Gastroesophageal sphincter (tissue), 4 donors: ENCODE results near the gene POLR3A. TPM values are rescaled to one million over a fixed set of nuclear protein-coding genes. Genes with fewer than 3 reads are reported as not detected.

Source experiments
- ATAC-seq: fragments of 150-250 bp; one replicate; pipeline ENCODE4 v1.9.1; 2016; ENCODE audit warnings: mild to moderate bottlenecking, moderate library complexity
- H3K27ac ChIP-seq, 4 donors: fragments of 200-600 bp; sonication (generic) in 3 of 4; 1 replicate in 3 of 4; 2 replicates in 1 of 4; pipeline ENCODE4 v1.5.1; 2016 to 2019
- H3K27me3 ChIP-seq: fragments of 200-600 bp; sonication (generic); one replicate; pipeline ENCODE4 v1.5.1; 2019
- H3K36me3 ChIP-seq, 2 donors: fragments of 200-600 bp; sonication (generic); one replicate each; pipeline ENCODE4 v1.5.1; 2019; ENCODE audit warnings: control low read depth in 1 of 2
- H3K4me1 ChIP-seq, 3 donors: fragments of 200-600 bp; sonication (generic); 1 replicate in 2 of 3; 2 replicates in 1 of 3; pipeline ENCODE4 v1.5.1; 2016 to 2019; ENCODE audit warnings: control low read depth in 2 of 3
- H3K4me3 ChIP-seq, 2 donors: fragments of 200-600 bp; sonication (generic); one replicate each; pipeline ENCODE4 v1.5.1; 2019; ENCODE audit warnings: mild to moderate bottlenecking in 1 of 2, moderate library complexity in 1 of 2
- H3K9me3 ChIP-seq, 3 donors: fragments of 200-600 bp; sonication (generic); one replicate each; pipeline ENCODE4 v1.5.1; 2017 to 2019; ENCODE audit warnings: control low read depth in 2 of 3
- EP300 ChIP-seq: sonication (generic); formaldehyde crosslinking; IDR thresholded peaks from one replicate; pipeline ENCODE4 v1.6.1; 2017; ENCODE audit warnings: antibody characterized with exemption, mild to moderate bottlenecking
- POLR2A ChIP-seq, 2 donors: fragments of 450-650 bp; IDR thresholded peaks; one replicate each; pipeline ENCODE4 v1.6.1; 2017; ENCODE audit warnings: antibody characterized with exemption in 2 of 2, mild to moderate bottlenecking in 2 of 2, moderate library complexity in 1 of 2
- POLR2AphosphoS5 ChIP-seq: sonication (generic); formaldehyde crosslinking; IDR thresholded peaks from one replicate; pipeline ENCODE4 v1.6.1; 2017; ENCODE audit warnings: antibody characterized with exemption
- WGBS, 2 donors: methylation state at CpG; one replicate each; pipeline ENCODE4 v1.1.5; 2018; ENCODE audit warnings: low coverage in 1 of 2; 5-methylcytosine and 5-hydroxymethylcytosine counted together
- total RNA-seq, 4 donors: library from RNA; depleted of rRNA; stranded (reverse); fragments of >200 nt; gene quantifications; one replicate each; pipeline ENCODE4 v1.1.0, GENCODE V29; 2016
- TF ChIP-seq, protein P1 (sequence below), 4 experiments: fragments of 200-600 bp in 2 of 4; fragments of 450-650 bp in 2 of 4; sonication (generic) in 1 of 4; IDR thresholded peaks; one replicate each; pipeline ENCODE4 v1.5.1; 2017 to 2019; ENCODE audit warnings: antibody characterized with exemption in 4 of 4, mild to moderate bottlenecking in 2 of 4, moderate library complexity in 2 of 4

The POLR3A gene
- total RNA-seq, 4 donors from 2014 or later = 10.0 to 13.5 (median 12.0) TPM

DNA sequence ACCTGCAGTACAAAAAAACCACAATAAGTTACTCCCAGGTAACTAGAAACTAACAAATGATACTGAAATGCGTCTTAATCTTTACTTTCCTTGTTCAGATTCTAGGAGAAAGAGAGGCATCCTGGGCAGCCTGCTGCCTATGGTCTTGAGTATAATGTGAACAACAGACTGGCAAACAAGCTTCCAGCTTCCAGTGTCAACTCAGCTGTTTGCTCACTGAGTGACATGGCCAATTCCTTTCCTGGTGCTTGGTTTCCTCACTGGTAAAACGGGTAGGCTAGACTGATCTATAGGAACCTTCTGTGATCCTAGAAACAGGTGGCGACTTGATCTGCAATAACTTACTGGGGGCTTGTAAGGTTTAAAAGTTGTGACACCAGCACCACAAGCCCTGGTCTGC is 10.1 kb downstream of the POLR3A start:
- no peak for ATAC-seq
- Histone ChIP-seq H3K27ac (no peak overlapping the region), H3K4me3 (no peak overlapping the region), H3K27me3 (no peaks in the 10 kb centered on the region), H3K36me3 (peaks cover 4 to 100% of the 10 kb centered on the region in 2 donors), H3K9me3 (no peaks in the 10 kb centered on the region), H3K4me1 (no peaks in the 10 kb centered on the region)
- WGBS, 2 donors = 56 to 81% methylated on average over 2 to 3 of the region's 3 CpGs
- TF ChIP-seq POLR2A (IDR thresholded peaks at IDR 0.05) (no peak), EP300 (no peak), POLR2AphosphoS5 (no peak)
- TF ChIP-seq, protein P1, sequence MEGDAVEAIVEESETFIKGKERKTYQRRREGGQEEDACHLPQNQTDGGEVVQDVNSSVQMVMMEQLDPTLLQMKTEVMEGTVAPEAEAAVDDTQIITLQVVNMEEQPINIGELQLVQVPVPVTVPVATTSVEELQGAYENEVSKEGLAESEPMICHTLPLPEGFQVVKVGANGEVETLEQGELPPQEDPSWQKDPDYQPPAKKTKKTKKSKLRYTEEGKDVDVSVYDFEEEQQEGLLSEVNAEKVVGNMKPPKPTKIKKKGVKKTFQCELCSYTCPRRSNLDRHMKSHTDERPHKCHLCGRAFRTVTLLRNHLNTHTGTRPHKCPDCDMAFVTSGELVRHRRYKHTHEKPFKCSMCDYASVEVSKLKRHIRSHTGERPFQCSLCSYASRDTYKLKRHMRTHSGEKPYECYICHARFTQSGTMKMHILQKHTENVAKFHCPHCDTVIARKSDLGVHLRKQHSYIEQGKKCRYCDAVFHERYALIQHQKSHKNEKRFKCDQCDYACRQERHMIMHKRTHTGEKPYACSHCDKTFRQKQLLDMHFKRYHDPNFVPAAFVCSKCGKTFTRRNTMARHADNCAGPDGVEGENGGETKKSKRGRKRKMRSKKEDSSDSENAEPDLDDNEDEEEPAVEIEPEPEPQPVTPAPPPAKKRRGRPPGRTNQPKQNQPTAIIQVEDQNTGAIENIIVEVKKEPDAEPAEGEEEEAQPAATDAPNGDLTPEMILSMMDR (IDR thresholded peaks at IDR 0.05) = no peak

DNA sequence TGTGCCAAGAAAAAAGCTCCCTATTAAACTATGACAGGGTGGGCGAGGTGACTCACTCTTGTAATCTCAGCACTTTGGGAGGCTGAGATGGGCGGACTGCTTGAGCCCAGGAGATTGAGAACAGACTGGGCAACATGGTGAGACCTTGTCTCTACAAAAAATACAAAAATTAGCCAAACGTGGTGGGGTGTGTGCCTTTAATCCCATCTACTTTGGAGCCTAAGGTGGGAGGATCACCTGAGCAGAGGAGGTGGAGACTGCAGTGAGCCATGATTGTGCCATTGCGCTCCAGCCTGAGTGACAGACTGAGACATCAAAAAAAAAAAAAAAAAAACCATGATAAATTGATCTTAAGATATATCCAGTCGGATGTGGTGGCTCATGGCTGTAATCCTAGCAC is 11.5 kb downstream of the POLR3A start:
- H3K27ac ChIP-seq = no peak overlapping the region
- WGBS, 2 donors = 71 to 72% methylated on average over 3 to 5 of the region's 5 CpGs
- no peak overlapping the region for H3K4me3 ChIP-seq
- H3K36me3 ChIP-seq = peaks cover 4 to 100% of the 10 kb centered on the region in 2 donors
- no peaks in the 10 kb centered on the region for H3K27me3 ChIP-seq
- TF ChIP-seq, protein P1 (IDR thresholded peaks at IDR 0.05) = no peak
- TF ChIP-seq POLR2AphosphoS5 (no peak), POLR2A (IDR thresholded peaks at IDR 0.05) (no peak), EP300 (no peak)
- H3K4me1 ChIP-seq = no peaks in the 10 kb centered on the region
- no peak for ATAC-seq
- H3K9me3 ChIP-seq = no peaks in the 10 kb centered on the region

DNA sequence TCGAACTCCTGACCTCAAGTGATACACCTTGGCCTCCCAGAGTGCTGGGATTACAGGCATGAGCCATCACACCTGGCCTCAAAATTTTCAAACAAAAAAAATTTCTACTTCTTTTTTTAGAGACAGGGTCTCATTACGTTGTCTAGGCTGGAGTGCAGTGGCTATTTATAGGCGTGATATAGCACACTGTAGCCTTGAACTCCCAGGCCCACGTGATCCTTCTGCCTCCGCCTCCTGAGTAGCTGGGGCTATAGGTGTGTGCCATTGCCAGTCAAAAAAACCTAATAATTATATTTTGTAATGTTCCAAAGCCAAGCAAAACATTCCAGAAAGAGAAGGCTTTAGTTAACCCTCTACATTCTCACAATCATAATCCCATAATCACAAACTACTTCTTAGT is 13.8 kb downstream of the POLR3A start:
- no peak for ATAC-seq
- Histone ChIP-seq H3K4me3 (no peak overlapping the region), H3K27ac (no peak overlapping the region), H3K9me3 (no peaks in the 10 kb centered on the region), H3K4me1 (no peaks in the 10 kb centered on the region), H3K36me3 (peaks cover 2 to 100% of the 10 kb centered on the region in 2 donors), H3K27me3 (no peaks in the 10 kb centered on the region)
- WGBS, 2 donors = 82 to 83% methylated on average over 4 to 5 of the region's 5 CpGs
- no peak for TF ChIP-seq POLR2AphosphoS5
- no peak for TF ChIP-seq POLR2A (IDR thresholded peaks at IDR 0.05)
- TF ChIP-seq, protein P1 (IDR thresholded peaks at IDR 0.05) = no peak
- no peak for TF ChIP-seq EP300

DNA sequence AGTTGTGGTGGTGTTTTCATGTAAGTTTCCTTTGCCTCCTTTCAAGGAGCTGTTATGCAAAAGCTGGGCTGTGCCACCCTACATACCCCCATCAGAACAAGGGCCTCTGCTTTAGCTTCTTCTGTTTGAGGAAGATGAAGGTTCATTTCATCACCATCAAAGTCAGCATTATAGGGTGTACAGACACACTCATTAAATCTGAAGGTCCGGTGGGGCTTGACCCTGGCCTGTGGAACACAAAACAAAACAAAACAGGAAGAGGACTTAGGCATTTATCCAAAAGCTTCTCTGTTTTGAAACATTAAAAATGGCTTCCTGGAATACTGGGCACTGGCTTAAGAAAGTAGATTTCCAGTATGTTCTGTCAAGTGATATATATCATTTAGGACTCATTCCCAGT is 15.8 kb downstream of the POLR3A start:
- Histone ChIP-seq H3K9me3 (no peaks in the 10 kb centered on the region), H3K27me3 (no peaks in the 10 kb centered on the region), H3K4me3 (no peak overlapping the region), H3K4me1 (no peaks in the 10 kb centered on the region), H3K27ac (no peak overlapping the region), H3K36me3 (peaks cover 2 to 100% of the 10 kb centered on the region in 2 donors)
- no peak for ATAC-seq
- WGBS, 2 donors = 86% methylated on average over 1 of the region's 1 CpG; no CpG with 5 or more reads in 1 of the 2 donors
- TF ChIP-seq, protein P1 (IDR thresholded peaks at IDR 0.05) = no peak
- TF ChIP-seq EP300 (no peak), POLR2AphosphoS5 (no peak), POLR2A (IDR thresholded peaks at IDR 0.05) (no peak)

DNA sequence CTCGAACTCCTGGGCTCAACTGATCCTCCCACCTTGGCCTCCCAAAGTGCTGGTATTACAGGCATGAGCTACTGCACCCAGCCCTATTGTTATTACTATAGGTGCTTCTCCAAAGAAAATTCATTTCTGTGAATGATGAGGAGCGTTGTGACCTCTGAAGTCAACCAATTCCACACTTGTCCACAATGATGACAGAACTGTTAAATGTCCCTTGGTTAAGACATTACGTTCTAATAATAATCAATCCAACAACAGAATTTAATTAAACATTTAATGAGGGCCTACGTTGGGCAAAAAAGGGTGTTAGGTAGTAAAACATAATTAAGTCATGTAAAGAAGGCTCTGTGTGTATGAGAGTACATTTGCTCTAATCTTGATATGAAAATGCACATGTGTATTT is 18.2 kb downstream of the POLR3A start:
- H3K4me3 ChIP-seq = no peak overlapping the region
- H3K27me3 ChIP-seq = no peaks in the 10 kb centered on the region
- no peak for TF ChIP-seq POLR2AphosphoS5
- TF ChIP-seq POLR2A (IDR thresholded peaks at IDR 0.05) = no peak
- TF ChIP-seq, protein P1 (IDR thresholded peaks at IDR 0.05) = no peak
- H3K4me1 ChIP-seq = no peaks in the 10 kb centered on the region
- no peaks in the 10 kb centered on the region for H3K9me3 ChIP-seq
- H3K36me3 ChIP-seq = peaks cover 2 to 100% of the 10 kb centered on the region in 2 donors
- WGBS, 2 donors = 84 to 90% methylated on average over 3 to 4 of the region's 4 CpGs
- no peak for ATAC-seq
- no peak overlapping the region for H3K27ac ChIP-seq
